ENCODE measurements around the gene ZRANB3.
"Not testable (repeated sequence)": the region's sequence is repeated elsewhere in the genome, so short reads cannot be mapped to it uniquely, and the experiment has no call there.

ZRANB3 gene

GRCh38 chr2:135103843-135104242, 427.2 kb downstream of the ZRANB3 start:
- no peak overlapping the region for H3K4me3 ChIP-seq (ENCODE audit: low read depth, low read length)
- no peak for DNase-seq (ENCODE audit: low read depth)

DNA sequence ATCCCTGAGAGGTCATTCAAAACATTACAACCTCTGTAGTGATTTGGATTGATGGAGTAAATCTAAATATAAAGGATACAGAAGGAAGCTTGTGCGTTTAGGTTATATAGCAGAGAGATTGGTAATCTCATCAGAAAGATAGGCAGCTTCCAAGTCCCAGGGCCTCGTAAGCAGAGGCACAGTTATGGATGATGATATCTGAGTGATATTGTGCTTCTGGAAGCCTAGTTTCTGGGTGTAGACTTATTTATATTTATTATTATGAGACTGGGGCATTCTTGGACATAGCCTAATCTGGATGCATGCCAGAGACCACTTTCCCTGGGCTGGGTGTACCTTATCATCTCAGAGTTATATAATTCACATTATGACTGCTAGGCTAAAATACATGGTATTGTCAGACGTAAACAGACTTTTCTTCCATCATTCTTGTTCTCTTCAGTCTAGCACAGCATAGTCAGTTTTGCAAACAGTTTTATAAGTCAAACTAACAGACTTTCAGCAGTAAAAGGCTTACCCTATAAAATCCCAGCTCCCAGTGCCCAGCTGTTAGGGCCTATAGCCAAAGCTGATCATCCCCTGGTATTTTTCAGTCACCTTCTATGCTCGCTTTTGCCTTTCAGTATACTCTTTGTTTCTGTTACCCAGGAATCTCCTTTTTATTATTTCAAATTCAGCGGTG, 431.1 kb downstream of the ZRANB3 start:
- no peak for DNase-seq (ENCODE audit: low read depth)

DNA sequence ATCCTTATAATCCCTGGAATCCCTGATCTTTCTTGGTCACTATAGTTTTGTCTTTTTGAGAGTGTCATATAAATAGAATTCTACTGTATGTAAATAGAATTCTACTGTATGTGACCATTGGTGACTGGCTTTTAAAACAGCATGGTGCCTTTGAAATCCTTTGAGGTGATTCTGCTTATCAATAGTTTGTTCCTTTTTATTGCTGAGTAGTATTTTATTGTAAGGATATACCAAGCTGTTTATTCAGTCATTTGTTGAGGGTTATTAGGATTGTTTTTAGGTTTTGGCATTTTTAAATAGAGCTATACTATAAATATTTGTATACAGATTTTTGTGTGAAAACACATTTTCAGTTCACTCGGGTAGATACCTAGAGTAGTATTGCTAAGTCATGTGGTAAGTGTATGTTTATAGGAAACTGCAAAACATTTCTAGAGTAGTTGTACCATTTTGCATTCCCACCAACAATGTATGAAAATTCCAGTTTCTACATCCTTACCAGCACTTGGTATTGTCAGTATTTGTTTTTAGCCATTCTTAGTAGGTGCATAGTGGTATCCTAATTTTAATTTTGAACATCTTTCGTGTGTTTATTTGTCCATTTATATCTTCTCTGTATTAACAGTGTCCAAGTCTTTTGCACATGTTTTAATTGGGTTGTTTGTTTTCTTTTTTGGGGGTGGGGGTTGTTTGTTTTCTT, 433.3 kb downstream of the ZRANB3 start:
- DNase-seq (ENCODE audit: low read depth): no peak
- no peak overlapping the region for H3K4me3 ChIP-seq (ENCODE audit: low read depth, low read length)

More for the DNA sequence above, 431.1 kb downstream of the ZRANB3 start:
- no peak overlapping the region for H3K4me3 ChIP-seq (ENCODE audit: low read depth, low read length)

GRCh38 chr2:135096665-135097446, 434.2 kb downstream of the ZRANB3 start:
- H3K4me3 ChIP-seq (ENCODE audit: low read depth, low read length): no peak overlapping the region
- no peak for DNase-seq (ENCODE audit: low read depth)

DNA sequence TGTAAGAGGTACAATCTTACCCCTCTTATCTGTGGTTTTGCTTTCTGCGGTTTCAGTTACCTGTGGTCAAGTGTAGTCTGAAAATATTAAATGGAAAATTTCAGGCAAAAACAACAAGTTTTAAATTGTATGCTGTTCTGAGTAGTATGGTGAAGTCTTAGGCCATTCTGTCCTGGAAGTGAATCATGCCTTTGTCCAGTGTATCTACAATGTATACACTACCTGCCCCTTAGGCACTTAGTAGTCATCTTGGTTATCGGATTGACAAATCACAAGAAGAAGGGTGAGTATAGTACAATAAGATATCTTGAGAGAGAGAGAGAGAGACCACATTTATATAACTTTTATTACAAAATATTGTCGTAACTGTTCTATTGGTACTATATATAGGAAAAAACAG, 435.4 kb downstream of the ZRANB3 start:
- no peak for DNase-seq (ENCODE audit: low read depth)
- no peak overlapping the region for H3K4me3 ChIP-seq (ENCODE audit: low read depth, low read length)

- no peak overlapping the region for H3K4me3 ChIP-seq (ENCODE audit: low read depth, low read length)
- DNase-seq (ENCODE audit: low read depth): no peak
Observed at GRCh38 chr2:135094508-135094907, 436.5 kb downstream of the ZRANB3 start.

GRCh38 chr2:135093670-135094330, 437.2 kb downstream of the ZRANB3 start:
- H3K4me3 ChIP-seq (ENCODE audit: low read depth, low read length): no peak overlapping the region
- no peak for DNase-seq (ENCODE audit: low read depth)

DNA sequence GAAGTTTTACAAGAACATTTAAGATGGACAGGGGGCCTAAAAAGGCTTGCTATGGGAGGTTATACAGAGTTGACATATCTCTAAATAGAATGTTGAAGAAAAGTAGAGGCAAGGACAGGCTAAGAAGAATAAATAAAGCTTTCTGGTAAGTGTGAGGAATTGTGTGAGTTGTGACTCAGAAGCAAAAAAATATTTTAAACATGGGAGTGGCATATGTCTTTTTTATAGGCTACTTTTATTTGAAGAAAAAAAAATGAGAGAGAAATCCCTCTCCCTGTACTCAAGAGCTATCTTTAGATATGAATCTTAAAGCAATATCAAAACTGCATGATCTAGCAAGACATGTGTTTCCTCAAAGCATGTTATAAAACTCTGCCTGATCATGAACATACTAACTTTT, 437.8 kb downstream of the ZRANB3 start:
- no peak overlapping the region for H3K4me3 ChIP-seq (ENCODE audit: low read depth, low read length)
- no peak for DNase-seq (ENCODE audit: low read depth)

GRCh38 chr2:135091681-135092080, 439.3 kb downstream of the ZRANB3 start:
- no peak for DNase-seq (ENCODE audit: low read depth)
- H3K4me3 ChIP-seq (ENCODE audit: low read depth, low read length): no peak overlapping the region

DNA sequence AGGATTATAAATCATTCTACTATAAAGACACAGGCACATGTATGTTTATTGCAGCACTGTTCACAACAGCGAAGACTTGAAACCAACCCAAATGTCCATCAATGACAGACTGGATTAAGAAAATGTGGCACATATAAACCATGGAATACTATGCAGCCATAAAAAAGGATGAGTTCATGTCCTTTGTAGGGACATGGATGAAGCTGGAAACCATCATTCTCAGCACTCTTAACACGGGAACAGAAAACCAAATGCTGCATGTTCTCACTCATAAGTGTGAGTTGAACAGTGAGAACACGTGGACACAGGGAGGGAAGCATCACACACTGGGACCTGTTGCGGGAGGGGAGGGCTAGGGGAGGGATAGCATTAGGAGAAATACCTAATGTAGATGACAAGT, 441.4 kb downstream of the ZRANB3 start:
- DNase-seq (ENCODE audit: low read depth); H3K4me3 ChIP-seq (ENCODE audit: low read depth, low read length): not testable (repeated sequence)

Measured in skeletal muscle cell (primary cell).